Liver (tissue), 3 donors: ENCODE measurements around the gene TPRN.

Experiments used
- FOXA2 ChIP-seq: IDR thresholded peaks from 2 replicates; pipeline ENCODE4 v1.6.1; 2016; ENCODE audit warnings: antibody characterized with exemption
- GABPA ChIP-seq, 2 donors: IDR thresholded peaks in 1 of 2; conservative IDR thresholded peaks in 1 of 2; 2 replicates each; pipeline ENCODE4 v1.6.1; 2016; ENCODE audit warnings: antibody characterized with exemption in 2 of 2, mild to moderate bottlenecking in 1 of 2, moderate library complexity in 1 of 2
- RAD21 ChIP-seq, 2 donors: IDR thresholded peaks; 2 replicates each; pipeline ENCODE4 v1.6.1; 2016; ENCODE audit warnings: antibody characterized with exemption in 2 of 2, mild to moderate bottlenecking in 2 of 2
- SP1 ChIP-seq: IDR thresholded peaks from 2 replicates; pipeline ENCODE4 v1.6.1; 2018; ENCODE audit warnings: antibody characterized with exemption, mild to moderate bottlenecking
- TAF1 ChIP-seq: conservative IDR thresholded peaks from 2 replicates; pipeline ENCODE4 v1.6.1; 2016; ENCODE audit warnings: antibody characterized with exemption, mild to moderate bottlenecking
- YY1 ChIP-seq: IDR thresholded peaks from 2 replicates; pipeline ENCODE4 v1.6.1; 2016; ENCODE audit warnings: antibody characterized with exemption, mild to moderate bottlenecking
- TF ChIP-seq, protein P1 (sequence below): fragments of 150-350 bp; IDR thresholded peaks from 2 replicates; pipeline ENCODE4 v1.5.1; 2017; ENCODE audit warnings: improper control_type of control experiment, low read depth, low read length; ENCODE audit not compliant: missing input control
- TF ChIP-seq, protein P2 (sequence below): IDR thresholded peaks from 2 replicates; pipeline ENCODE4 v1.6.1; 2016; ENCODE audit warnings: antibody characterized with exemption
- TF ChIP-seq, protein P3 (sequence below): IDR thresholded peaks from 2 replicates; pipeline ENCODE4 v1.6.1; 2016; ENCODE audit warnings: antibody characterized with exemption
- donor health status: healthy.
- donor health status: healthy.

DNA sequence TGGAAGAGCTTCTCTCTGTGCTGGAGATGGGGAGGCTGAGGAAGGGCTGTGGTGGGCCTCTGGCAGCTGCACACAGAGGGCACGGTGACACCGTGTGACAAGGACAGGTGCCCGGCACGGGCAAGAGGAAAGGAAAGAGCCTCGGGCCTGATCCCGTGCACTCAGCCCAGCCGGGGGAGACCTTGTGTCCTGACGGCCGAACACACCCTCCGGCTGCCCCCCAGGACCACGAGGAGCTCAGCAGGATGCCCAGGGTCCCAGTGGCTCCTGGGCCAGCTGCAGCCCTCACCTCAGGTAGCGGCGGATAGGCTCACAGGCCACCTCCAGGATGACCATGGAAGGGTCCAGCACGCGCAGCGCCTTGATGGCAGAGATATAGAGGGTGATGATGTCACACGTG, 17.7 kb downstream of the TPRN start:
- TF ChIP-seq, protein P1, sequence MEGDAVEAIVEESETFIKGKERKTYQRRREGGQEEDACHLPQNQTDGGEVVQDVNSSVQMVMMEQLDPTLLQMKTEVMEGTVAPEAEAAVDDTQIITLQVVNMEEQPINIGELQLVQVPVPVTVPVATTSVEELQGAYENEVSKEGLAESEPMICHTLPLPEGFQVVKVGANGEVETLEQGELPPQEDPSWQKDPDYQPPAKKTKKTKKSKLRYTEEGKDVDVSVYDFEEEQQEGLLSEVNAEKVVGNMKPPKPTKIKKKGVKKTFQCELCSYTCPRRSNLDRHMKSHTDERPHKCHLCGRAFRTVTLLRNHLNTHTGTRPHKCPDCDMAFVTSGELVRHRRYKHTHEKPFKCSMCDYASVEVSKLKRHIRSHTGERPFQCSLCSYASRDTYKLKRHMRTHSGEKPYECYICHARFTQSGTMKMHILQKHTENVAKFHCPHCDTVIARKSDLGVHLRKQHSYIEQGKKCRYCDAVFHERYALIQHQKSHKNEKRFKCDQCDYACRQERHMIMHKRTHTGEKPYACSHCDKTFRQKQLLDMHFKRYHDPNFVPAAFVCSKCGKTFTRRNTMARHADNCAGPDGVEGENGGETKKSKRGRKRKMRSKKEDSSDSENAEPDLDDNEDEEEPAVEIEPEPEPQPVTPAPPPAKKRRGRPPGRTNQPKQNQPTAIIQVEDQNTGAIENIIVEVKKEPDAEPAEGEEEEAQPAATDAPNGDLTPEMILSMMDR, result no peak
- TF ChIP-seq GABPA (IDR thresholded peaks at IDR 0.05 in 1 of 2, conservative IDR thresholded peaks at IDR 0.05 in 1 of 2) (no peak), FOXA2 (no peak), YY1 (no peak), TAF1 (no peak), RAD21 (IDR thresholded peaks at IDR 0.05) (no peak), SP1 (no peak)
- TF ChIP-seq, protein P2, sequence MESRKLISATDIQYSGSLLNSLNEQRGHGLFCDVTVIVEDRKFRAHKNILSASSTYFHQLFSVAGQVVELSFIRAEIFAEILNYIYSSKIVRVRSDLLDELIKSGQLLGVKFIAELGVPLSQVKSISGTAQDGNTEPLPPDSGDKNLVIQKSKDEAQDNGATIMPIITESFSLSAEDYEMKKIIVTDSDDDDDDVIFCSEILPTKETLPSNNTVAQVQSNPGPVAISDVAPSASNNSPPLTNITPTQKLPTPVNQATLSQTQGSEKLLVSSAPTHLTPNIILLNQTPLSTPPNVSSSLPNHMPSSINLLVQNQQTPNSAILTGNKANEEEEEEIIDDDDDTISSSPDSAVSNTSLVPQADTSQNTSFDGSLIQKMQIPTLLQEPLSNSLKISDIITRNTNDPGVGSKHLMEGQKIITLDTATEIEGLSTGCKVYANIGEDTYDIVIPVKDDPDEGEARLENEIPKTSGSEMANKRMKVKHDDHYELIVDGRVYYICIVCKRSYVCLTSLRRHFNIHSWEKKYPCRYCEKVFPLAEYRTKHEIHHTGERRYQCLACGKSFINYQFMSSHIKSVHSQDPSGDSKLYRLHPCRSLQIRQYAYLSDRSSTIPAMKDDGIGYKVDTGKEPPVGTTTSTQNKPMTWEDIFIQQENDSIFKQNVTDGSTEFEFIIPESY, result no peak
- TF ChIP-seq, protein P3, sequence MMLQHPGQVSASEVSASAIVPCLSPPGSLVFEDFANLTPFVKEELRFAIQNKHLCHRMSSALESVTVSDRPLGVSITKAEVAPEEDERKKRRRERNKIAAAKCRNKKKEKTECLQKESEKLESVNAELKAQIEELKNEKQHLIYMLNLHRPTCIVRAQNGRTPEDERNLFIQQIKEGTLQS, result no peak
